K562 (cell line): Measurements from ENCODE around the gene PSMA6. TPM values are rescaled to one million over a fixed set of nuclear protein-coding genes. Genes with fewer than 3 reads are reported as not detected.

Source experiments
- ATF3 ChIP-seq, 2 experiments: fragments of 450-650 bp in 1 of 2; sonication (generic) in 1 of 2; formaldehyde crosslinking in 1 of 2; IDR thresholded peaks in 1 of 2; conservative IDR thresholded peaks in 1 of 2; 2 replicates each; pipeline versions ENCODE4 v1.6.1 to v1.8.1; 2016 to 2023; ENCODE audit warnings: mild to moderate bottlenecking in 2 of 2, moderate library complexity in 2 of 2, inconsistent platforms in 1 of 2, missing genetic modification reagents in 1 of 2
- CBX8 ChIP-seq: fragments of 200-600 bp; sonication (generic); IDR thresholded peaks from 2 replicates; pipeline ENCODE4 v1.6.1; 2012; ENCODE audit warnings: borderline replicate concordance, mixed run types, low read depth, mild to moderate bottlenecking, moderate library complexity, mixed read lengths, low read length, control low read depth, inconsistent platforms; ENCODE audit not compliant: poor library complexity, severe bottlenecking; ENCODE audit errors: extremely low read depth
- CUX1 ChIP-seq: fragments of 200-800 bp; sonication (Bioruptor generic); IDR thresholded peaks from 2 replicates; pipeline ENCODE4 v1.6.1; 2016; ENCODE audit warnings: missing genetic modification characterization, missing compliant biosample characterization
- ESRRB ChIP-seq: fragments of 250-450 bp; sonication (Bioruptor Pico); IDR thresholded peaks from 2 replicates; pipeline ENCODE4 v1.5.0; 2020; ENCODE audit warnings: mild to moderate bottlenecking, moderate library complexity, borderline replicate concordance
- GTF2E2 ChIP-seq: fragments of 200-800 bp; sonication (Bioruptor generic); IDR thresholded peaks from 2 replicates; pipeline ENCODE4 v1.6.1; 2016; ENCODE audit warnings: missing genetic modification characterization, missing compliant biosample characterization
- NFE2L1 ChIP-seq: fragments of 450-650 bp; IDR thresholded peaks from 2 replicates; pipeline ENCODE4 v1.6.1; 2016; ENCODE audit warnings: missing genetic modification characterization, low read depth, mild to moderate bottlenecking, missing compliant biosample characterization, moderate library complexity, borderline replicate concordance
- RBM25 ChIP-seq: fragments of 200-400 bp; formaldehyde crosslinking; IDR thresholded peaks from 2 replicates; pipeline ENCODE4 v1.6.1; 2018; ENCODE audit warnings: low read length, low read depth, moderate library complexity; ENCODE audit not compliant: severe bottlenecking
- ZNF318 ChIP-seq, 2 experiments: fragments of 450-650 bp; IDR thresholded peaks; 2 replicates each; pipeline ENCODE4 v1.6.1; 2016; ENCODE audit warnings: mild to moderate bottlenecking in 2 of 2, borderline replicate concordance in 1 of 2, low read depth in 1 of 2, moderate library complexity in 1 of 2
- ZSCAN29 ChIP-seq: fragments of 450-650 bp; IDR thresholded peaks from 2 replicates; pipeline ENCODE4 v1.6.1; 2017
- polyA plus RNA-seq, 8 experiments: library from polyadenylated mRNA; depleted of rRNA in 4 of 8; stranded (reverse) in 5 of 8; unstranded in 3 of 8; fragments of >200 nt; fragmentation: Nextera tagmentation in 2 of 8; fragmentation: Illumina TruSeq in 1 of 8; extraction: Ambion mirVana in 2 of 8; extraction: Trizol in 1 of 8; gene quantifications; 2 replicates each; pipeline versions ENCODE4 v1.2.1 to v1.2.3, GENCODE V29; 2011 to 2014; ENCODE audit warnings: inconsistent platforms in 1 of 8, missing spikeins in 1 of 8
- total RNA-seq, 7 experiments: library from RNA; depleted of rRNA in 6 of 7; stranded (reverse); fragments of >200 nt in 6 of 7; fragmentation: Illumina TruSeq in 2 of 7; extraction: Trizol in 2 of 7; gene quantifications; 2 replicates each; pipeline versions ENCODE4 v1.2.1 to v1.2.3, GENCODE V29; 2011 to 2021; ENCODE audit warnings: low replicate concordance in 1 of 7

The PSMA6 gene
- total and polyA plus RNA-seq, 9 of the 15 experiments (the other 6 are each of a cell fraction or from before 2014, with no cell fraction given) = 210 to 952 (median 288) TPM

GRCh38 chr14:35336494-35337268, 44.5 kb downstream of the PSMA6 start (continued):
- TF ChIP-seq ATF3 (IDR thresholded peaks at IDR 0.05) = no peak
- no peak for TF ChIP-seq ATF3 (CRISPR knock-in tag; conservative IDR thresholded peaks at IDR 0.05)
- no peak for TF ChIP-seq ZSCAN29
- TF ChIP-seq ESRRB = no peak
- no peak for TF ChIP-seq CBX8
- TF ChIP-seq RBM25 = no peak
- TF ChIP-seq NFE2L1 (tag) = no peak
- TF ChIP-seq ZNF318 (IDR thresholded peaks at IDR 0.05; ENCODE audit: borderline replicate concordance in 1 of 2, low read depth in 1 of 2) = no peak
- 0 out of 2 replicates have a peak, but pooled peaks have one; percentile 62 for TF ChIP-seq CUX1 (CRISPR knock-in tag)
- TF ChIP-seq GTF2E2 = 0 out of 2 replicates have a peak, but pooled peaks have one; percentile 20
